Lower leg skin (tissue), 4 donors: ENCODE measurements around the gene GRAMD2B. TPM values are rescaled to one million over a fixed set of nuclear protein-coding genes. Genes with fewer than 3 reads are reported as not detected.

Experiments
- DNase-seq, 2 donors: peaks; one replicate each; pipeline ENCODE4 v3.0.0-alpha.2; 2019; ENCODE audit warnings: low spot score in 2 of 2
- H3K4me3 ChIP-seq: fragments of 200-600 bp; sonication (generic); 2 replicates; pipeline ENCODE4 v1.5.1; 2017; ENCODE audit warnings: mild to moderate bottlenecking, low read depth; ENCODE audit not compliant: poor library complexity, severe bottlenecking
- CTCF ChIP-seq, 3 donors: fragments of 450-650 bp; IDR thresholded peaks; one replicate each; pipeline ENCODE4 v1.5.1; 2016; ENCODE audit warnings: antibody characterized with exemption in 3 of 3, mild to moderate bottlenecking in 3 of 3, moderate library complexity in 2 of 3
- POLR2A ChIP-seq, 2 donors: fragments of 450-650 bp; IDR thresholded peaks; one replicate each; pipeline ENCODE4 v1.6.1; 2016 to 2017; ENCODE audit warnings: antibody characterized with exemption in 2 of 2, mild to moderate bottlenecking in 1 of 2, moderate library complexity in 1 of 2
- WGBS, 2 donors: methylation state at CpG; one replicate each; pipeline ENCODE4 v1.1.5; 2018; 5-methylcytosine and 5-hydroxymethylcytosine counted together
- intact Hi-C: fragments of 100-400 bp; cut with DNase I; formaldehyde crosslinking; loops from one replicate; pipeline ENCODE4 v1.15.0; 2023; ENCODE audit warnings: low total_unique reads
- total RNA-seq, 4 donors: library from RNA; depleted of rRNA; stranded (reverse); fragments of >200 nt; gene quantifications; one replicate each; pipeline ENCODE4 v1.1.0, GENCODE V29; 2016

GRAMD2B gene
- total RNA-seq, 4 donors from 2014 or later: 58.9 to 99.8 (median 75.8) TPM

- H3K4me3 ChIP-seq: no peak overlapping the region
- DNase-seq: no peak
- intact Hi-C loops: no loop called here
- WGBS, 2 donors: 95 to 97% methylated on average over 3 of the region's 3 CpGs
- TF ChIP-seq CTCF (IDR thresholded peaks at IDR 0.05) (no peak), POLR2A (IDR thresholded peaks at IDR 0.05) (no peak)
Measured at GRCh38 chr5:126400621-126401251, 22.5 kb upstream of the GRAMD2B start.

GRCh38 chr5:126402621-126403555 is 20.3 kb upstream of the GRAMD2B start:
- TF ChIP-seq POLR2A (IDR thresholded peaks at IDR 0.05) (no peak), CTCF (IDR thresholded peaks at IDR 0.05) (no peak)
- no peak for DNase-seq
- H3K4me3 ChIP-seq: no peak overlapping the region
- intact Hi-C loops: no loop called here
- WGBS, 2 donors: 44 to 47% methylated on average over 2 of the region's 2 CpGs

GRCh38 chr5:126403876-126404275 is 19.3 kb upstream of the GRAMD2B start:
- H3K4me3 ChIP-seq: no peak overlapping the region
- TF ChIP-seq CTCF (IDR thresholded peaks at IDR 0.05) (no peak), POLR2A (IDR thresholded peaks at IDR 0.05) (no peak)
- intact Hi-C loops: no loop called here
- DNase-seq: no peak

- intact Hi-C loops: no loop called here
- WGBS, 2 donors: 59 to 67% methylated on average over 2 of the region's 2 CpGs
- H3K4me3 ChIP-seq: no peak overlapping the region
- DNase-seq: no peak
- TF ChIP-seq POLR2A (IDR thresholded peaks at IDR 0.05) (no peak), CTCF (IDR thresholded peaks at IDR 0.05) (no peak)
Measured at GRCh38 chr5:126410623-126411022, 12.6 kb upstream of the GRAMD2B start.

- H3K4me3 ChIP-seq: no peak overlapping the region
- TF ChIP-seq POLR2A (IDR thresholded peaks at IDR 0.05) (no peak), CTCF (IDR thresholded peaks at IDR 0.05) (no peak)
- 87 to 94% methylated on average over 3 of the region's 3 CpGs for WGBS, 2 donors
- no peak for DNase-seq
- intact Hi-C loops: no loop called here
Measured at GRCh38 chr5:126413856-126414255, 9.4 kb upstream of the GRAMD2B start.
